Measurements from ENCODE around the gene TXNRD2.

DNA sequence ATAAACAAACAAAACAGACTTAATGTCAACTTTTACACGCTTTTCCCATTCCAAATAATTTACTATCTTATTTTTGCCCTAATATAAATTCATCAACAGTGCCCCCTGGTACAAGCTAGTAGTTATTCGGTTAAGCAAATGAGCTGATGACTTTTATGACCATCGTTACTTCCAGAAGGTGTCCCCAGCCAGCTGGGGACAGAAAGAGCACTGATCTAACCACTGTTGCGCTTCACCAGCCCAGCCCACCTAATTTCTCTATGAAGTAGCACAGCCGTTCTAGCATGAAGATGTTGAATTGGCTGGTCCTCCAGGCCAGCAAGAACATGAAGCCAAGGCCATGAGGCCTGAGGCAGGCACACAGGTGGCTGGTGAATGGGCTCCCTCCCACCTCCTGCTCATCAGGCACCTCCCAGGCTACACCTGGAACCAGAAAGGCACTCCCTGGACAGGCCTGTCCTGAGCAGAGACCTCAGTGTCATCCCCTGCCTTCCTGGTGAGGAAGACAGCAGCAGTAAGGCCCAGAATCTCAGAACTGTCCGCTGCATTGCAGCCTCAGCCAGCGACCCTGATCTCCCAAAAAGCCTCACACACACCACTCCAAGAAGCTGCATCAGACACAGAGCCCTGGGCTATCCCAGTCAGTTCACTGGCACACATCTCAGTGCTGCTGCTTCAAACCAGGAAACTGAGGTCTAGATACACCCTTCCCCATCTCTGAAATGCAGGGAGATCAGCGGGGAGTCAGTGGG lies 99.8 kb downstream of the TXNRD2 start:
- TF ChIP-seq, protein P1, sequence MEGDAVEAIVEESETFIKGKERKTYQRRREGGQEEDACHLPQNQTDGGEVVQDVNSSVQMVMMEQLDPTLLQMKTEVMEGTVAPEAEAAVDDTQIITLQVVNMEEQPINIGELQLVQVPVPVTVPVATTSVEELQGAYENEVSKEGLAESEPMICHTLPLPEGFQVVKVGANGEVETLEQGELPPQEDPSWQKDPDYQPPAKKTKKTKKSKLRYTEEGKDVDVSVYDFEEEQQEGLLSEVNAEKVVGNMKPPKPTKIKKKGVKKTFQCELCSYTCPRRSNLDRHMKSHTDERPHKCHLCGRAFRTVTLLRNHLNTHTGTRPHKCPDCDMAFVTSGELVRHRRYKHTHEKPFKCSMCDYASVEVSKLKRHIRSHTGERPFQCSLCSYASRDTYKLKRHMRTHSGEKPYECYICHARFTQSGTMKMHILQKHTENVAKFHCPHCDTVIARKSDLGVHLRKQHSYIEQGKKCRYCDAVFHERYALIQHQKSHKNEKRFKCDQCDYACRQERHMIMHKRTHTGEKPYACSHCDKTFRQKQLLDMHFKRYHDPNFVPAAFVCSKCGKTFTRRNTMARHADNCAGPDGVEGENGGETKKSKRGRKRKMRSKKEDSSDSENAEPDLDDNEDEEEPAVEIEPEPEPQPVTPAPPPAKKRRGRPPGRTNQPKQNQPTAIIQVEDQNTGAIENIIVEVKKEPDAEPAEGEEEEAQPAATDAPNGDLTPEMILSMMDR (IDR thresholded peaks at IDR 0.05; ENCODE audit: insufficient read depth, low read depth, low read length) = no peak
- TF ChIP-seq EZH2 (IDR thresholded peaks at IDR 0.05; ENCODE audit: insufficient read depth, low read length) = no peak
